NB4 (cell line): ENCODE measurements around the gene PTPRD.

Experiments used
- POLR2A ChIP-seq: IDR thresholded peaks from 2 replicates; pipeline ENCODE4 v1.6.1; 2011; ENCODE audit warnings: mild to moderate bottlenecking; ENCODE audit not compliant: insufficient read length; ENCODE audit errors: extremely low read depth
- TF ChIP-seq, protein P1 (sequence below): IDR thresholded peaks from one replicate; pipeline ENCODE4 v1.5.1; 2012; ENCODE audit warnings: low read depth, low read length
- TF ChIP-seq, protein P2 (sequence below): IDR thresholded peaks from 2 replicates; pipeline ENCODE4 v1.6.1; 2011; ENCODE audit warnings: low read depth, low read length

DNA sequence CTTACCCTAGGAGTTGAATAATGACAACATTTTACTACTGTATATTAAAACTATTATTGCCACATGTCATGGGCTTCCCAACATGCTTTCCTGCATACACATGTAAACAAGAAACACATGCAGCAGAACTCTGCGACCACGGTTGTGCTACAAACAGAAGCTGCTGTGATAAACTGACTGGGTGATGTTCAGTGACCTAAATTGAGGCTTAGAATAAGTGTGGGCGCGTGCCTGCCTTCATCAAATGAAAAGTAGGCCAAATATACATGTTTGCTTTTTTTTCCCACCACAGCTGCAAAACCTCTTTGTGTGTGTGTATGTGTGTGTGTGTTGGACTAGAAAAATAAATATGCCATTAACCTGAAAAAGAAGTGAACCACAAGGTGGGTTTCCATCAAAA, 1202.1 kb downstream of the PTPRD start:
- TF ChIP-seq, protein P1, sequence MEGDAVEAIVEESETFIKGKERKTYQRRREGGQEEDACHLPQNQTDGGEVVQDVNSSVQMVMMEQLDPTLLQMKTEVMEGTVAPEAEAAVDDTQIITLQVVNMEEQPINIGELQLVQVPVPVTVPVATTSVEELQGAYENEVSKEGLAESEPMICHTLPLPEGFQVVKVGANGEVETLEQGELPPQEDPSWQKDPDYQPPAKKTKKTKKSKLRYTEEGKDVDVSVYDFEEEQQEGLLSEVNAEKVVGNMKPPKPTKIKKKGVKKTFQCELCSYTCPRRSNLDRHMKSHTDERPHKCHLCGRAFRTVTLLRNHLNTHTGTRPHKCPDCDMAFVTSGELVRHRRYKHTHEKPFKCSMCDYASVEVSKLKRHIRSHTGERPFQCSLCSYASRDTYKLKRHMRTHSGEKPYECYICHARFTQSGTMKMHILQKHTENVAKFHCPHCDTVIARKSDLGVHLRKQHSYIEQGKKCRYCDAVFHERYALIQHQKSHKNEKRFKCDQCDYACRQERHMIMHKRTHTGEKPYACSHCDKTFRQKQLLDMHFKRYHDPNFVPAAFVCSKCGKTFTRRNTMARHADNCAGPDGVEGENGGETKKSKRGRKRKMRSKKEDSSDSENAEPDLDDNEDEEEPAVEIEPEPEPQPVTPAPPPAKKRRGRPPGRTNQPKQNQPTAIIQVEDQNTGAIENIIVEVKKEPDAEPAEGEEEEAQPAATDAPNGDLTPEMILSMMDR: no peak
- no peak for TF ChIP-seq POLR2A
- TF ChIP-seq, protein P2, sequence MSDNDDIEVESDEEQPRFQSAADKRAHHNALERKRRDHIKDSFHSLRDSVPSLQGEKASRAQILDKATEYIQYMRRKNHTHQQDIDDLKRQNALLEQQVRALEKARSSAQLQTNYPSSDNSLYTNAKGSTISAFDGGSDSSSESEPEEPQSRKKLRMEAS: no peak
